Mammary epithelial cell (primary cell): ENCODE data around the gene ZBTB17.

Experiments used
- EZH2 ChIP-seq: IDR thresholded peaks from 2 replicates; pipeline ENCODE4 v1.6.1; 2012; ENCODE audit warnings: low read length, inconsistent platforms, borderline replicate concordance
- TF ChIP-seq, protein P1 (sequence below), 2 donors: IDR thresholded peaks in 1 of 2; conservative IDR thresholded peaks in 1 of 2; 2 replicates each; pipeline ENCODE4 v1.5.1; 2011 to 2012; ENCODE audit warnings: inconsistent platforms in 2 of 2, low read length in 2 of 2, mild to moderate bottlenecking in 2 of 2, control low read depth in 1 of 2, low read depth in 1 of 2; ENCODE audit not compliant: insufficient read depth in 1 of 2; ENCODE audit errors: extremely low read depth in 1 of 2

DNA sequence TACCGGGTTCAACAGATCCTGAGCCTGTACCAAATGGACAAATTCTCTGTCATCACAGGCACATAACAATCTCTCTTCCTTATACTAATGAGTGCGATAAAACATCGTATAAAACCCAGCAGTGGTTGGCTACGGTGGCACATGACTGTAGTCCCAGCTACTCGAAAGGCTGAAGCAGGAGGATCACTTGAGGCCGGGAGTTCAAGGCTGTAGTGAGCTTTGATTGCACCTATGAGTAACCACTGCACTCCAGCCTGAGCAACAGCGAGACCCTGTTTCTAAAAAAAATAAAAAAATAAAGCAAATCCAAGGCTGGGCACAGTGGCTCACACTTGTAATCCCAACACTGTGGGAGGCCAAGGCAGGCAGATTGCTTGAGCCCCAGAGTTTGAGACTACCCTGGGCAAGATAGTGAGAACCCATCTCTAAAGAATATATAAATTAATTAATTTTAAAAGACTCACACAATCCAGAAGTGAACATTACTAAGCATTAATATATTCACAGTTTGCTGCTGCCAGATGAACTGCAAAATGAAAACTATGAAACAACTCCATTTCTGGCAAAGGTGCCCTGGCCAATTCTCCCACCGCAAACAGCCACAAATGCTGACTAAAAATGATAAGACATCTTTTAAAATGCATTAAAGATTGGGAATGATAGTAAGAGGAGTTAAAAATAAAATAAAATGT, 13.1 kb downstream of the ZBTB17 start:
- TF ChIP-seq, protein P1, sequence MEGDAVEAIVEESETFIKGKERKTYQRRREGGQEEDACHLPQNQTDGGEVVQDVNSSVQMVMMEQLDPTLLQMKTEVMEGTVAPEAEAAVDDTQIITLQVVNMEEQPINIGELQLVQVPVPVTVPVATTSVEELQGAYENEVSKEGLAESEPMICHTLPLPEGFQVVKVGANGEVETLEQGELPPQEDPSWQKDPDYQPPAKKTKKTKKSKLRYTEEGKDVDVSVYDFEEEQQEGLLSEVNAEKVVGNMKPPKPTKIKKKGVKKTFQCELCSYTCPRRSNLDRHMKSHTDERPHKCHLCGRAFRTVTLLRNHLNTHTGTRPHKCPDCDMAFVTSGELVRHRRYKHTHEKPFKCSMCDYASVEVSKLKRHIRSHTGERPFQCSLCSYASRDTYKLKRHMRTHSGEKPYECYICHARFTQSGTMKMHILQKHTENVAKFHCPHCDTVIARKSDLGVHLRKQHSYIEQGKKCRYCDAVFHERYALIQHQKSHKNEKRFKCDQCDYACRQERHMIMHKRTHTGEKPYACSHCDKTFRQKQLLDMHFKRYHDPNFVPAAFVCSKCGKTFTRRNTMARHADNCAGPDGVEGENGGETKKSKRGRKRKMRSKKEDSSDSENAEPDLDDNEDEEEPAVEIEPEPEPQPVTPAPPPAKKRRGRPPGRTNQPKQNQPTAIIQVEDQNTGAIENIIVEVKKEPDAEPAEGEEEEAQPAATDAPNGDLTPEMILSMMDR (conservative IDR thresholded peaks at IDR 0.05 in 1 of 2, IDR thresholded peaks at IDR 0.05 in 1 of 2; ENCODE audit: extremely low read depth in 1 of 2, insufficient read depth in 1 of 2, low read depth in 1 of 2, low read length in 2 of 2) = no peak
- TF ChIP-seq EZH2 = no peak
